GM19438 (cell line): ENCODE data around the gene PDXDC1.
"Not testable (repeated sequence)": the region's sequence is repeated elsewhere in the genome, so short reads cannot be mapped to it uniquely, and the experiment has no call there.

Experiments
- ATAC-seq: cut with Tn5 transposase; IDR thresholded peaks from one replicate; pipeline ENCODE4 v1.9.1; 2021; ENCODE audit warnings: low read depth; ENCODE audit not compliant: unreplicated experiment

The PDXDC1 gene

GRCh38 chr16:14971621-14972228 is 3.1 kb upstream of the PDXDC1 start:
- ATAC-seq = not testable (repeated sequence)

DNA sequence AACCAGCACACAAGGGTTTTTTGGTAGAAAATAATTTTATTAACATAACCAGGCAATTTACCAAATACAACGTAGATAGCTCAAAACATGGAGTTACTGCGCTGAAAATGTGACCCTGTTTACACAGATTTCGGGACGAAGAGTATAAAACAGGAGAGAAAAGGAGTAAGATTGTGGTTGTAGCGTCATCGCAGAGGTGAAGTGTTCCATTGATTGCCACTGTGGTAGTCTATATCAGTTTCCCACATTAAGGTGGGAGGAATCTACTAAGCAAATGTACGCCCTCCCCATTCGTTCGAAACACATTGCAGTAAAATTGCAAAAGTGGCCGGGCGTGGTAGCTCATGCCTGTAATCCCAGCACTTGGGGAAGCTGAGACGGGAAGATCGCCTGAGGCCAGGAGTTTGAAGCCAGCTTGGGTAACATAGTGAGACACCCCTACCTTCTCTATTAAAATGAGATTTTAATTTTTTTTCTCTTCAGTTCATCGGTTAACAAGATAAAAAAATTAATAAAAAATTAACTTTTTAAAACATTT is 972 bp upstream of the PDXDC1 start:
- ATAC-seq = not testable (repeated sequence)

- not testable (repeated sequence) for ATAC-seq
Observed at GRCh38 chr16:14974331-14974655, 533 bp upstream of the PDXDC1 start.

- not testable (repeated sequence) for ATAC-seq
Observed at GRCh38 chr16:14975418-14976194, 780 bp downstream of the PDXDC1 start.

DNA sequence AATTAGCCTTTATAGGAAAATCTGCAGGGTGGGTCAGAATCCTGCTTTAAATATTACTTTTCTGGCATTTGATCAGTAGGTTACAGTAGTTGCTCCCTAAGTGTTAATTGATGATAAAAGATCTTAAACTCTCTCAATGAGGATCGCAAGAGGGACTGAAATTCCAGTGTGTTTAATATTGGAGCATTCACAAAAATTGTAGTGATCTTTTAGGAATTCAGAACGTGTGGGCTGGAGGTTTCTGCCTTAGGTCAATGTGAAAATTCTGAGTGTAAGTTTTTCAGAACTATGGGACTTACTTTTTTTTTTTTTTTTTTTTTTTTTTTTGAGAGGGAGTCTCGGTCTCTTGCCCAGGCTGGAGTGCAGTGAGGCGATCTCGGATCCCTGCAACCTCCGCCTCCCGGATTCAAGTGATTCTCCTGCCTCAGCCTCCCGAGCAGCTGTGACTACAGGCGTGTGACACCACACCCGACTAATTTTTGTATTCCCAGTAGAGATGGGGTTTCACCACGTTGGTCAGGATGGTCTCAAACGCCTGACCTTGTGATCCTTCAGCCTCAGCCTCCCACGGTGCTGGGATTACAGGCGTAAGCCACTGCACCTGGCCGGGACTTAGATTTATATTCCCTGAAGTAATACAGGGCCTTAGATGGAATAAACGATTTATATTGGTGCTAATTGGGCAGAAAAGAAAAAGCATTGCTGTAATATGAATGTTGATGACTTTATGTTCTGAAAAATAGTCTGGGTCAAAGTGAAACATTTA is 2.3 kb downstream of the PDXDC1 start:
- not testable (repeated sequence) for ATAC-seq

DNA sequence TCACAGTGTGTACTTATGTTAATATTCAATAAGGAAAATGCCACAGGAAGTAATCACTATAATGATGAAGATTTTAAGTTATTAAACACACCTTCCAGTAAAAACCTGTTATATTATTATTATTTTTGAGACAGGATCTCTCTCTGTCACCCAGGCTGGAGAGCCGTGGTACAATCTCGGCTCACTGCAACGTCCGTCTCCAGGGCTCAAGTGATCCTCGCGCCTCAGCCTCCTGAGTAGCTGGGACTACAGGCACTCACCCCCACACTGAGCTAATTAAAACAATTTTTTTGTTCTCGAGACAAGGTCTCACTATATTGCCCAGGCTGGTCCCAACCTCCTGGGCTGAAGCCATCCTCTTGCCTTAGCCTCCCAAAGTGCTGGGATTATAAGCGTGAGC is 3.5 kb downstream of the PDXDC1 start:
- not testable (repeated sequence) for ATAC-seq

GRCh38 chr16:14978908-14979307 is 4.1 kb downstream of the PDXDC1 start:
- not testable (repeated sequence) for ATAC-seq

DNA sequence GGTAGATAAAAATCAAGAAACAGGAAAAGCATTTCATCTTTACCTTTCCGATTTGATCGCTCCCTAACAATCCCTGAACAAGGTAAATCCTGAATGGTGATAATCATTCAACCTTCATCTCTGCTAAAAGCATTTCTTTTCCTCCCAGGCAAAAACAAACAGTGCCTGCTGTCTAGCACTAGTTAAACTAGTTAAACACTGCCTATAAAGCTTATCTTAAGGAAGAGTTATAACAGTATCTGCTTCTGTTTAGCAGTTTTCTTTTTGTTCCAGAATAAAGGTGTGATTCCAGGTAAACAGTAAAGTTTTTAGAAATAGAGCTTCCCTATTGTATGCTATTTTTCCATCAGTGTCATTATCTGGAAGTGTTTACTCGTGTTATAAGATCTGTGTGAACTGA is 6.4 kb downstream of the PDXDC1 start:
- not testable (repeated sequence) for ATAC-seq

DNA sequence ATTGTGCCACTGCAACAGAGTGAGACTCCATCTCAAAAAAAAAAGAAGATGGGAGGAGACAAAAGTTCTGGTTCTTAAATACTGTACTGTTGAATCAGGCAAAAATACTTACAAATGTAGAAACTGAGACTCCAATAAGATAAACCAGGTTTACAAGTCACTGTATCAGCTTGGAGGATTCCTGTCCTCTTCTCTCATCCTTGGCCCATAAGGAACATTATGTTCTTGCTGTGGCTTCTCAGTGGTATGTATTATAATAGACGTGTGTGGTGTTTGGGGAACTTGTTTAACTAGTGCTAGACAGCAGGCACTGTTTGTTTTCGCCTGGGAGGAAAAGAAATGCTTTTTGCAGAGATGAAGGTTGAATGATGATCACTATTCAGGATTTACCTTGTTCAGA is 7.7 kb downstream of the PDXDC1 start:
- not testable (repeated sequence) for ATAC-seq

DNA sequence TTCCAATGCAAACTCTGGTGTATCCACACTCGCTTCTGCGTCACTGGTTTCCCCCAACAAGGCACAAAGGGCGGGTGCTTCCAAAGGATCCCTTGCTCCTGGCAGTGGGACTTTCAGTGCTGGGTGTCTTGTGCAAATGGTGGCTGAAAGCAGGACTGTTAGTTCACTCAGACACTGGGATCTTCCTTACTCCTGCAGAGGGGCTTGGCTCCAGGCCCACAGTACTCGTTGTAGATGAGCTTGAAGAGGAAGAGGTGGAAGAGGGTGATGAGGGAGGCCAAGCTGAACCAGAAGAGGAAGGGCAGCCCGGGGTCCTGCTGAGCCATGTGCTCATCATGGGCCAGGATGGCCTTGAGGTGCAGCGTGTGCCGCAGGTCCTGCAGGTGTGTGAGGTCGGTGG is 13.3 kb downstream of the PDXDC1 start:
- ATAC-seq = not testable (repeated sequence)

DNA sequence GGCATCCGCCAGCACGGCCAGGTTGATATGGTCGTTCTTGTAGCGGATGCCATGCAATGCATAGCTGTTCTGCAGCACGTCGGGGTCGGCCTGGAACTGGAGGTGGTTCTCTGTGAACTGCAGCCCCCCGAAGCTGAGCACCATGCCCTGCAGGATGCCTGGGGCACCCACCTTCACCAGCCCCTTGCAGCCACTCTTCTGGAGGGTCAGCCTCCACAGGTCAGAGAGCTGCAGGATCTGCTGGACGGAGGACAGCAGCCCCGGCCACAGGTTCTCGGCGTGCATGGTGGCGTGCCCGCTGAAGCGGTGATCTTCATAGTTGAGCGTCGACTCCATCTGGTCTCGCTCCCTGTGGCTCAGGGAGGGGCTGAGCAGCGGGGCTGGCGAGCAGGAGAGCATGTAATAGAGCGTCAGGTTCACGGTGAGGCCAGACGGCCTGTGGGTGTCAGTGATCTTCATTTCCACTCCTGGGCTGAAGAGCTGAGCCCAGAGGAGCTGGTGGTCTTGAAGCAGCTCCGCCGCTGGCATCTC is 13.9 kb downstream of the PDXDC1 start:
- not testable (repeated sequence) for ATAC-seq

DNA sequence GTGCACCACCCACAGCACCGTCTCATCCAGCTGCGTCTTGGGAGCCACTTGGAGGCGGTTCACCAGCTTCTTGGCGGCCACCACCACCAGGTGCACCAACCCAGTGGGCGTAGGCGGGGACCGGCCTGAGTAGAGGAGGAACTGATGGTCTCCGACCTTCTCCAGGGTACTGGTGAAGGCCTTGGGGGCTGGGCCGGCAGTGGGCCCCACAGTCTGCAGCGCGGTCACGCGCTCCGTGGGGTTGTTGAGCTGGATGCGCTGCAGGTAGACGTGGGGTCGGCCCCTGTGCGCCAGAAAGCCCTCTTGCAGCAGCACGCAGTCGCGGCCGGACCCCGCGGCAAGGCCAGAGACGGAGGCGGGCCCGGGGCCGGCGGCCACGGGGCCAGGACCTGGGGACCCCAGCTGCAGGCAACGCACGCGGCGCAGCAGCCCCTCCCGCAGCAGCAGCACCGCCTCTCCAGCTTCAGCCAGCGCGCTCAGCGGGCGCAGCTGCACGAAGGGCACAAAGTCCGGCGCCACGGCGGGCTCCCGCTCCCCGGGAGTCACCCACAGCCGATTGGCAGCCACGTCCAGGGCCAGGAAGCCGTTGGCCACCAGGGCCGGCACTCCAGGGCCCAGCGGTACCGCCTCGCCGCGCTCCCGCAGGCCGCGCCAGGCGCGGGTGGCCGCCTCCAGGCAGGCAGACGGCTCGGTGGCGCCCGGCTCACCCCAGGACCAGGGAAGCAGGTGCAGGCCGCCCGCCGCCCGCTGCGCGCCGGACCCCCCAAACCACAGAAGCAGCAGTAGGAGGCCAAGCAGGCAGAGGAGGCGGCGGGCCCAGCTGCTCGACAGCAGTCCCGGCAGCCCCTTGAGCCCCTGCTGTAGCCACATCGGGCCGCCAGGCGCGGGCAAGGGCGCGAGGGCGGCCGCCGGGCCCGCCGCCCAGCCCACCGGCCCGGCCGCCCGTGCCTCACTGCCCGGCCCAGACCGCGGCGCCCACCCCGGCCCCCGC is 14.8 kb downstream of the PDXDC1 start:
- not testable (repeated sequence) for ATAC-seq

- ATAC-seq = not testable (repeated sequence)
Observed at GRCh38 chr16:14993277-14994151, 18.7 kb downstream of the PDXDC1 start.

GRCh38 chr16:14996702-14997101 is 21.9 kb downstream of the PDXDC1 start:
- not testable (repeated sequence) for ATAC-seq

DNA sequence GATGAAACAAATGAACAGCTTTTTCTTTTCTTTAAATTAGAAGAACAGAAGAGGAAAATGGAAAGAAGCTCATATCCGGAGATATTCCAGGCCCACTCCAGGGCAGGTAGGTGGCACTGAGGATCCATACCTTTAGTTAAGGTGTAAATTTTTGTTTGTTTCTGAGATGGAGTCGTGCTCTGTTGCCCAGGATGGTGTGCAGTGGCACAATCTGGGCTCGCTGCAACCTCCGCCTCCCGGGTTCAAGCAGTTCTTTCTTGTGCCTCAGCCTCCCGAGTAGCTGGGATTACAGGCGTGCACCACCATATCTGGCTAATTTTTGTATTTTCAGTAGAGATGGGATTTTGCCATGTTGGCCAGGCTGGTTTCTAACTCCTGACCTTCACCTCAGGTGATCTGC is 23.5 kb downstream of the PDXDC1 start:
- not testable (repeated sequence) for ATAC-seq

GRCh38 chr16:14999845-15000244 is 25.0 kb downstream of the PDXDC1 start:
- not testable (repeated sequence) for ATAC-seq

DNA sequence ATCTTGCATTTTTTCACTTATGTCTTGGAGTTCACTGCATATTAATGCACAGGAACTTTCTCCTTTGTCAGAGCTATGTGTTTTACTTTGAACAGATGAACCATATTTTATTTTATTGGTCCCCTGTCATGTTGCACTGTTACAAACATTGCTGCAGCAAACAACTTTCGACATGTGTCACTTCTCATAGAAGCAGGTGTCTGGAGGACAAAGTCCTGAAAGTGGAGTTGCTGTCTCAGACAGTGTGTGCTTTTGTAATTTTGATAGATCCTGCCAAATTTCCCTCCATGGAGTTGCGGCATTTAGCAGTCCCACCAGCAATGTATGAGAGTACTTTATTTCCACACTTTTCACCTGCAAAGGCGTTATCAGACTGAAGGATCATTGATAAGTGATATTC is 27.6 kb downstream of the PDXDC1 start:
- not testable (repeated sequence) for ATAC-seq

DNA sequence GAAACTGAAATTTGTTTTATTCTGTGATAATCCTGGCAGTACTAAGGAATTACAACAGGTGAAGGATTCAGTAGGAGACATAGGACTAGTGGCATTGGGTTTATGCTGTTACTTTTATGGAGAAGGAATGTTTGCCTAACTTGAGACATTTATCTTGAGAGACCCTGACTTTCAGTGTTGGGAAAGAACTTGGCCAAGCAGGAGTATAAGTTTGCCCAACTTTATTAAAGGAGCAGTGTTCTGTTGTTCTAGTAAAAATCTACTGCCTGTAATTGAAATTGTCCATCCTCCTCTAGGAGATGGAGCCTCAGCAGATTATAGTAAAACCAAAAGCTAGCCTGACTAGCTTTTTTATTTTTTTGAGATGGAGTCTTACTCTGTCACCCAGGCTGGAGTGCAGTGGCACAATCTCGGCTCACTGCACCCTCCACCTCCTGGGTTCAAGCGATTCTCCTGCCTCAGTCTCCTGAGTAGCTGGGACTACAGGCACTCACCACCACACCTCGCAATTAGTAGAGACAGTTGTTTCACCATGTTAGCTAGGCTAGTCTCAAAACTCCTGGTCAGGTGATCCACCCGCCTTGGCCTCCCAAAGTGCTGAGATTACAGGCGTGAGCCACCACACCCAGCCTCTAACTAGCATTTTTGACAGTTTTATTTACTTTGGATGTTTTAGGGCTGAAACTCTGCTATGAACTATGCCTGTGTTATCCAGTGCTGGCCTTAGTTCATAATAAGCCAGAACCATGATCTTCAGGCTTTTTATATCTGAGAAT is 30.7 kb downstream of the PDXDC1 start:
- not testable (repeated sequence) for ATAC-seq
